D341Med (cell line): Measurements from ENCODE around the gene WNT8B.
A peak's percentile ranks its signal among the peaks of the same experiment; 100 is the strongest.

Source experiments
- DNase-seq: peaks from one replicate; pipeline ENCODE4 v3.0.0; 2012; ENCODE audit warnings: low spot score

Gene WNT8B

DNA sequence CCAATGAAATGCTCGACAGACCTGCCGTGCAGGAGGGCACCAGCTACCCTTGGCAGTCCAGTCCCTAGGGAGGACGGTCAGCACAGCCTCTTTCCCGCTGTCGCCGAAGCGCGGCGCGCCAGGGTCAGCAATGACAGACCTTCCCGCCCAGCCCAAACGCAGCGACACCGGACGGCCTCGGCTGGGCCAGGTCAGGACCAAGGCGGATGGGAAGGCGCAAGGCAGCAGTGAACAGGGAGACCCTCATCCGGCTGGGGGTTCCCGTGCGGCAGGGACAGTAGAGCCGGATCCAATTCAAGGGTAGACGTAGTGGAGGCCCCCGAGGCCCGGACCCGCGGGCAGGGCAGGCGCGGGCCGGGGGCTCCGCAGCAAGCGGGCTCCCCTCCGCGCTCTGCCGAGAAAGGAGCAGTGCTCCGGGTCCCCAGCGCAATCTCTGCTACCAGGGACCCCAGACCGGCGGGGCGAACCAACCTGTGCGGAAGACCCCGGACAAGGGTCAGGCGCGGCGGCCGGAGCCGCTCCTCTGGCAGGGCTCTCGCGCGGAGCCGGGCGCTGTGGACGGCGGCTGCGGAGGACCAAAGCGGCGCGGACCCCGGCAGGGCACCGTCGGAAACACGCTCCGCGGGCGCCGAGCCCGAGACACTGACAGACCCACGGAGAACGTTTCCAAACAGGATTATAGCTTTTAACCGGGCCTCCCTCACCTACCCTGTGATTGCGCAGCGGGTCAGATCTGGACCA is 56.7 kb downstream of the WNT8B start, which contains the start of gene SEC31B:
SEC31B (minus strand) TSS at position 551 of the 741 bp plus-strand sequence. CDS start 2,909 bp downstream, outside the sequence.
- no peak for DNase-seq

DNA sequence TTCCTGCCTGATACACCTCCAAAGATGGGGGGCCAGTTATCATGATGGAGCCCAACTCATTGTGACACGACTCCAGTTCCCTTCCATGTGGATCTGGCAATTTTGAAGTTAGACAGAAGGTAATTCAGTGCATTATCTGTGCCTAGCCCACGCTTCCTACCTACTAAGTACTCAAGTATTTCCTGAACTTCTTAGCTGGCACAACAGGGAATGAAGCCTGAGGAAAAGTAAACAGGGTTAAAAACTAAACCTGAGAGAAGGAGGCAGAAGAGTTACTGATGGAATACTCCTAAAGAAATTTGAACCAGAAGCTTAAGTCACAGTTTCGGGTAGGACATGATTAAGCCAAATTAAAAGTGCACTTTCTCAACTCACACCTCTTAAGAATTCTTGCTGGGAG is 58.0 kb downstream of the WNT8B start:
- no peak for DNase-seq

DNA sequence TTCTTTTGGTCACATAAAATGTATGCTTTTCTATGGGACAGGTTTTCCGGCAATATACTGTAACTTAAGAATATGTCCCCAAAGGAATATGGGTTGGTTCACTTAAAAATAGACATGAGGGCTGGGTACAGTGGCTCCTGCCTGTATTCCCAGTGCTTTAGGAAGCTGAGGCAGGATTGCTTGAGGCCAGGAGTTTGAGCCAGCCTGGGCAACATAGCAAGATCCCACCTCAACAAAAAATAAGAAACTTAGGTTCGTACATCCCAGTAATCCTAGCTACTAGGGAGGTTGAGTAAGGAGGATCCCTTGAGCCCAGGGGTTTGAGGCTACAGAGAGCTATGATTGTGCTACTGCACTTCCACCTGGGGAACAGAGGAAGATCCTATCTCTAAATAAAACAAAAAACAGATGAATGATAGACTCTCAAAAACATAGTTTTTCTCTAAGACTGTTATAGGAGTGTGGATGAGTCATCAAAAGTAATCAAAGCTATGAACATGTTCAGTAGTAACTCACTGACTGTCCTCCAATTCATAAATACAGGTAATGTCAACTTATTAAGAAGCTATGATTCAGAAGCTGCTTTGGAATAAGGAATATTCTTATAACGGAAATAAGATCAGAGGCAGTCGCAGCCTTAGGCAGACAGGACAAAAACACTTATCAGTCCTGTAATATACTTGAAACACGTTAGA is 59.4 kb downstream of the WNT8B start:
- DNase-seq: no peak

DNA sequence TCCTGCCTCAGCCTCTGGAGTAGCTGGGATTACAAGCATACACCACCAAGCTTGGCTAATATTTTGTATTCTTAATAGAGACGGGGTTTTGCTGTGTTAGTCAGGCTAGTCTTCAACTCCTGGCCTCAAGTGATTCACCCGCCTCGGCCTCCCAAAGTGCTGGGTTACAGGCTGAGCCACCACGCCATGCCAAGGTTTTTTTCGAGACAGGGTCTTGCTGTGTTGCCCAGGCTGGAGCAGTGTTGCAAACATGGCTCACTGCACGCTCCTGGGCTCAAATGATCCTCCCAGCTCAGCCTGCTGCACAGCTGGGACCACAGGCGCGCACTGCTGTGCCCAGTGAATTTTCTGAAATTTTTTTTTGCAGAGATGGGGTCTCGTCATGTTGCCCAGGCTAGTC is 60.1 kb downstream of the WNT8B start:
- DNase-seq: no peak

DNA sequence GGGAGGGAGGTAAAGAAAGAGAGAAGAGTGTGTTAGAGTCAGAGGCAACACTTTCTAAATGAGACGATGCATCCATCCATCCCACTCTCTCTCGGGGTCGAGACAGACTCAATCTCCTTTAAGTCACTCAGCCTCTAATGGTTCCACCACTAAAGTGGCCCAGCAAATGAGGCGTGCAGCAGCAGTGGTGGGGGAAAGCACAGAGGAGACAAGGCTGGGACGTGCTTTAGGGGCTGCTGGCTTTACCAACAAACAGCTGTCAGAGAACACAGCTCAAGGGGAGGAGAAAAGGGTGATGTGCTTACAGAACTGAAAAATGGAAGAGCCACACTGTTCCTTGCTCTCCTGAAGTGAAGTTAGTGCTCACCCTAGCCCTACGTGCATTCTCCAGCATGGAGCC is 61.4 kb downstream of the WNT8B start:
- no peak for DNase-seq

DNA sequence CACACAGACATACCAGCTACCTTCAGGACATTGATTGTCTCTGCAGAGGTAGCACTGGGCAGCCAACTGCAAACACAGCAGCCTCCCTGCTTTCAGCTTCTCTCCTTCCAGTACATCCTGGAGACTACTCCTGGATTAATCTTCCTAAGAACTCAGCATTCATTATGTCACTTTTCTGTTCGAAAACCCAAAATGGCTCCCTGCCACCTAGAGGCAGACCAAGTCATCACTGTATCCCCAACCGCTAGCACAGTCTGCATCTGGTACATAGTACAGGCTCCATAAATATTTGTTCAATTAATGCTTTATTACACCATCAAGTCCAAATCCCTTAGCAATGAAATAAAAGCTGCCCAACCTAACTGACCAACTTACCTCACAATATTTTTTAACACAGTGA is 61.8 kb downstream of the WNT8B start:
- no peak for DNase-seq

DNA sequence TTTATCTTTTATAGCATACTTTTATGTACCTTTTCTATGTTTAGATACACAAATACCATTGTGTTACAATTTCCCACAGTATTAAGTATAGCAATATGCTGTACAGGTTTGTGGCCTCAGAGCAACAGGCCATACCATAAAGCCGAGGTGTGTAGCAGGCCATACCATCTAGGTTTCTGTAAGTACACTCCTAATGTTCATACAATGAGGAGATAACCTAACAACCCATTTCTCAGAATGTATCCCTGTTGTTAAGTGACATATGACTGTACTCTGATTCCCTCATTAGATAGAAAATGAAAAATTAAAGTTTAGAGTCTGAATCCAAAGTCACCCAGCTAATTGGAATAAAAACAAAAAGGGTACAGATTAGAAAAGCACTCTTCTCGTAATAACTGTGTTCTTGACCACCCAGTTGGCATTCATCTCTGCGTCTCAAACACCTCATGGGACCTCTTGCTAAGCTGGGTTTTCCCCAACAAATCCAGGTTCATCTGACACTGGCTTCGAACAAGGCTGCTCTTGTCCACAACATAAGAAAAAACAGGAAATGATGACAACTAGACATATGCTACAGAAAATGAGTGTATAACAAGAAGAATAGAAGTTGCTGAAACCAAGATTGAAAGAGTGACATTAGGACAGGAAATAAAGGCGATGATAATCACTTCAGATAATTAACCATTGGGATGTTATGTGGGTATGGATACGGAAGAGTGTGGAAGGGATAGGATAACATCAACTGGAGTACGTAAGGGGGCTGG is 65.5 kb downstream of the WNT8B start:
- DNase-seq: no peak

DNA sequence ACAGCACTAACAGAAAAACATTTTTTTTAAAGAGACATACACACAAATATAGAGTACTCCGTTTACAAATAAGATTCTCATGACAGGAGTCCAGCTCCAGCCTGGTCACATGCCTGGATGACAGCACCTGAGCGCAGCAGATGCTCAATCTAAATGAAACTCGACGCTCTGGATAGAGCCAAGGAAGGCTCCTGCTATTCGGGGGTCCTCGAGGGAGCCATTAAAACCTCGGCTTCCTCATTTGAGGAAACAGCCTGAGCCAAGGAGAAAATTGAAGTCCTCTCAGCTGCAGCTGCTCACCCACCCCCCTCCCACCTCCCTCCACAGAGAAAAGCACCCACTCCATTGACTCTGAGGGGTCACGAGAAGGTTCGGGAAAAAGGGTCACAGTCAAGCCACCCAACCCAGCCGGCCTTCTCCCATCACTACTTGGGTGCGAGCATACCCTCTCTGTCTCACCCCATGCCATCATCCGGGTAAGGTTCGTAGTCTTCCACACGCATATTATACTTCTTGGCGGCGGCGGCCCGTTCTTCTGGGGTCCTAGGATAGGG is 66.2 kb downstream of the WNT8B start:
- DNase-seq: no peak

DNA sequence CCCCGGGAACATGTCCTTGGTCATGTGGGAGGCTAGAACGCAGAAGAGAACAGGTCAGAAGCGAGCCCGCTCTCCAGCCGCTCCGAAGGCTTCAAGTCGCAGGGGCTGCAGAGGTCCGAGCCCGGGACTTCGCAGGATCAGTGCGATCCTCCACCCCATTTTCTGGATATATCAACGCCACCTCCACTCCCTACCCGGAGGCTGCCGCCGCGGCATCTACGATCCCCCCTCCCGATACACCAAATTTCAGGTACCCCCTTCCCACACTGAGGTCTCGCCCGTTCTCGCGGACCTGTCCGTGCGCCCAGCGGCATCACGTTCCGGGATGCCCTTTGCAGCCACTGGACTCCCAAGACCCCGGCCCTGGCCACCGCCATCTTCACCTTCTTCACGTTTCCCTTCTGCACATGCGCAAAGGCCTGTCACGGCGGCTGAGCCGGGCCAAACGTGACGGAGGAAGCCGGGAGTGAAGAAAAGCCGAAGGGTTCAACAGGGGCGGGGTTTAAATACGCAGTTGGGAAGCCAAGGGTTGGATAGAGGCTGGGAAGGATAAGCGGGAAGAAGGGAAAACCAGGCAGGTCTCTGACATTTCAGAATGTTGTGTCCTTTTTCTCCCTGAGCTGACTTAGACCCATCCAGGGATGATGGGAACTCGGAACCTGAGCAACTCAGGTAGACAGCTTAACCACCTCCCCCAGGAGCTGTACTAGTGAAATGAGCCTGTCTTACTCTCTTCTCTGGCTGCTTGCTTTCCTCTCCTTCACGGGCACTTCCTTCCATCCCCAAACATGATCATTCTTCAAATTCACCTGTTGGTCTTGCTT is 66.9 kb downstream of the WNT8B start, which contains the start of gene NDUFB8:
NDUFB8 (minus strand) TSS at position 397 of the 824 bp plus-strand sequence; CDS start at position 377, 20 bp downstream.
- peak; percentile 84 for DNase-seq

DNA sequence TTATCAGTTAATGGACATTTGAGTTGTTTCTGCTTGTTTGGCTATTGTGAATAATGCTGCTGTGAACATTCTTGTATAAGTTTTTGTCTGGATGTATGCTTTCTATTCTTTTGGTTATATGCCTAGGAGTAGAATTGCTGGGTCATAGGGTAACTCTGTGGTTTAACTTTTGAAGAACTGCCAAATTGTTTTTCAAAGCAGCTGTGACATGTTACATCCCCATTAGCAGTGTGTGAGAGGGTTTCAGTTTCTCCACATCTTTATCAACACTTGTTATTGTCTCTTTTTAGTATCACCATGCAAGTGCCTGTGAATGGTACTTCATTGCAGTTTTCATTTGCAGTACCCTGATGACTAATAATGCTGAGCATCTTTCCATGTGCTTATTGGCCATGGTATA is 69.0 kb downstream of the WNT8B start:
- no peak for DNase-seq
